Astrocyte (in vitro differentiated cells and primary cell): ENCODE data around the gene USP6NL. TPM values are rescaled to one million over a fixed set of nuclear protein-coding genes. Genes with fewer than 3 reads are reported as not detected.

ENCODE experiments used
- DNase-seq: peaks from one replicate; pipeline ENCODE4 v3.0.0-alpha.2; 2010; ENCODE audit warnings: low read depth
- FAIRE-seq: peaks from 2 replicates; lab custom pipeline; 2011; peaks lifted over from hg19 to GRCh38; lab: Jason Lieb, UNC
- H2AFZ ChIP-seq: 2 replicates; pipeline ENCODE4 v1.6.0; 2012; ENCODE audit warnings: low read depth, low read length, inconsistent platforms
- H3K27ac ChIP-seq: 2 replicates; pipeline ENCODE4 v1.5.1; 2011; ENCODE audit warnings: low read depth, low read length, inconsistent platforms
- H3K27me3 ChIP-seq: 2 replicates; pipeline ENCODE4 v1.6.0; 2011; ENCODE audit warnings: low read length, inconsistent platforms; ENCODE audit not compliant: insufficient read depth
- H3K36me3 ChIP-seq: 2 replicates; pipeline ENCODE4 v1.5.1; 2011; ENCODE audit warnings: low read length, inconsistent platforms; ENCODE audit not compliant: insufficient read depth
- H3K4me1 ChIP-seq: 2 replicates; pipeline ENCODE4 v1.5.1; 2011; ENCODE audit warnings: low read length, inconsistent platforms; ENCODE audit not compliant: insufficient read depth
- H3K4me2 ChIP-seq: 2 replicates; pipeline ENCODE4 v1.6.0; 2012; ENCODE audit warnings: low read length, inconsistent platforms
- H3K4me3 ChIP-seq: 2 replicates; pipeline ENCODE4 v1.5.1; 2011; ENCODE audit warnings: low read depth, mild to moderate bottlenecking, low read length, inconsistent platforms; ENCODE audit not compliant: insufficient read depth
- H3K79me2 ChIP-seq: 2 replicates; pipeline ENCODE4 v1.6.0; 2012; ENCODE audit warnings: mild to moderate bottlenecking, low read length, inconsistent platforms; ENCODE audit not compliant: insufficient read depth
- H3K9ac ChIP-seq: 2 replicates; pipeline ENCODE4 v1.6.0; 2012; ENCODE audit warnings: mild to moderate bottlenecking, low read length, inconsistent platforms
- H3K9me3 ChIP-seq: 2 replicates; pipeline ENCODE4 v1.5.1; 2012; ENCODE audit warnings: low read depth, mild to moderate bottlenecking, low read length, inconsistent platforms; ENCODE audit not compliant: insufficient read depth
- H4K20me1 ChIP-seq: 2 replicates; pipeline ENCODE4 v1.6.0; 2012; ENCODE audit warnings: low read length, inconsistent platforms; ENCODE audit not compliant: insufficient read depth
- H3K27ac Mint-ChIP-seq: one replicate; pipeline ENCODE4 v1.8.0; 2021; ENCODE audit warnings: mild to moderate bottlenecking, mixed read lengths; ENCODE audit not compliant: unreplicated experiment
- H3K27me3 Mint-ChIP-seq: one replicate; pipeline ENCODE4 v1.8.0; 2021; ENCODE audit warnings: low read depth, mixed read lengths; ENCODE audit not compliant: unreplicated experiment
- H3K36me3 Mint-ChIP-seq: one replicate; pipeline ENCODE4 v1.8.0; 2021; ENCODE audit warnings: low read depth, mixed read lengths; ENCODE audit not compliant: unreplicated experiment
- H3K4me1 Mint-ChIP-seq: one replicate; pipeline ENCODE4 v1.8.0; 2021; ENCODE audit warnings: low read depth, mixed read lengths; ENCODE audit not compliant: unreplicated experiment
- H3K4me3 Mint-ChIP-seq: one replicate; pipeline ENCODE4 v1.8.0; 2021; ENCODE audit warnings: mild to moderate bottlenecking, moderate library complexity, mixed read lengths; ENCODE audit not compliant: unreplicated experiment
- H3K9me3 Mint-ChIP-seq: one replicate; pipeline ENCODE4 v1.8.0; 2021; ENCODE audit warnings: mild to moderate bottlenecking, mixed read lengths; ENCODE audit not compliant: unreplicated experiment
- CTCF ChIP-seq: IDR thresholded peaks from 2 replicates; pipeline ENCODE4 v1.5.1; 2011; ENCODE audit warnings: low read depth, mild to moderate bottlenecking, inconsistent platforms, low read length, moderate library complexity; ENCODE audit not compliant: insufficient read depth
- EZH2 ChIP-seq: IDR thresholded peaks from 2 replicates; pipeline ENCODE4 v1.6.1; 2012; ENCODE audit warnings: mild to moderate bottlenecking, low read length, inconsistent platforms; ENCODE audit not compliant: insufficient read depth
- total RNA-seq: library from RNA; stranded (reverse); gene quantifications from 2 replicates; pipeline ENCODE4 v1.2.1, GENCODE V29; 2021

The USP6NL gene
- total RNA-seq, 1 donor from 2014 or later: 16.6 TPM

GRCh38 chr10:11642566-11642965 is 31.1 kb upstream of the USP6NL start:
- Mint-ChIP-seq H3K4me1 (no peaks in the 10 kb centered on the region), H3K27ac (no peak overlapping the region), H3K9me3 (no peaks in the 10 kb centered on the region), H3K36me3 (no peaks in the 10 kb centered on the region), H3K4me3 (no peak overlapping the region), H3K27me3 (peaks cover 13% of the 10 kb centered on the region)
- H3K4me1 ChIP-seq: no peaks in the 10 kb centered on the region
- FAIRE-seq: no peak
- no peak overlapping the region for H2AFZ ChIP-seq
- DNase-seq: no peak
- no peak overlapping the region for H3K4me3 ChIP-seq
- no peaks in the 10 kb centered on the region for H4K20me1 ChIP-seq
- H3K27ac ChIP-seq: no peak overlapping the region
- H3K36me3 ChIP-seq: no peaks in the 10 kb centered on the region
- H3K27me3 ChIP-seq: no peaks in the 10 kb centered on the region
- no peaks in the 10 kb centered on the region for H3K79me2 ChIP-seq
- no peaks in the 10 kb centered on the region for H3K9me3 ChIP-seq
- no peak for TF ChIP-seq EZH2
- no peak for TF ChIP-seq CTCF
- H3K4me2 ChIP-seq: no peak overlapping the region
- no peak overlapping the region for H3K9ac ChIP-seq

- Histone ChIP-seq H3K9ac (no peak overlapping the region), H3K4me1 (no peaks in the 10 kb centered on the region), H3K27me3 (no peaks in the 10 kb centered on the region), H3K4me2 (no peak overlapping the region), H2AFZ (no peak overlapping the region), H3K4me3 (no peak overlapping the region), H3K27ac (no peak overlapping the region), H3K36me3 (no peaks in the 10 kb centered on the region), H4K20me1 (no peaks in the 10 kb centered on the region), H3K79me2 (no peaks in the 10 kb centered on the region), H3K9me3 (no peaks in the 10 kb centered on the region)
- Mint-ChIP-seq H3K9me3 (no peaks in the 10 kb centered on the region), H3K4me3 (peak overlapping the region; percentile 30), H3K4me1 (peaks cover 6% of the 10 kb centered on the region), H3K36me3 (no peaks in the 10 kb centered on the region), H3K27me3 (peaks cover 23% of the 10 kb centered on the region), H3K27ac (no peak overlapping the region)
- TF ChIP-seq CTCF (no peak), EZH2 (no peak)
- no peak for FAIRE-seq
- no peak for DNase-seq
Observed at GRCh38 chr10:11639849-11640764, 28.7 kb upstream of the USP6NL start.

- no peak overlapping the region for H3K4me2 ChIP-seq
- no peaks in the 10 kb centered on the region for H3K27me3 ChIP-seq
- no peaks in the 10 kb centered on the region for H3K9me3 ChIP-seq
- H3K4me1 ChIP-seq: no peaks in the 10 kb centered on the region
- no peak overlapping the region for H3K9ac ChIP-seq
- Mint-ChIP-seq H3K36me3 (no peaks in the 10 kb centered on the region), H3K4me1 (peaks cover 6% of the 10 kb centered on the region), H3K9me3 (no peaks in the 10 kb centered on the region), H3K27me3 (peaks cover 23% of the 10 kb centered on the region), H3K27ac (no peak overlapping the region), H3K4me3 (no peak overlapping the region)
- TF ChIP-seq EZH2 (no peak), CTCF (no peak)
- H4K20me1 ChIP-seq: no peaks in the 10 kb centered on the region
- H3K36me3 ChIP-seq: no peaks in the 10 kb centered on the region
- no peaks in the 10 kb centered on the region for H3K79me2 ChIP-seq
- FAIRE-seq: no peak
- no peak for DNase-seq
- no peak overlapping the region for H3K4me3 ChIP-seq
- no peak overlapping the region for H2AFZ ChIP-seq
- H3K27ac ChIP-seq: no peak overlapping the region
Observed at GRCh38 chr10:11639362-11639761, 27.9 kb upstream of the USP6NL start.
